ENCODE data around the gene GRAPL.
"Not testable (repeated sequence)": the region's sequence is repeated elsewhere in the genome, so short reads cannot be mapped to it uniquely, and the experiment has no call there.

DNA sequence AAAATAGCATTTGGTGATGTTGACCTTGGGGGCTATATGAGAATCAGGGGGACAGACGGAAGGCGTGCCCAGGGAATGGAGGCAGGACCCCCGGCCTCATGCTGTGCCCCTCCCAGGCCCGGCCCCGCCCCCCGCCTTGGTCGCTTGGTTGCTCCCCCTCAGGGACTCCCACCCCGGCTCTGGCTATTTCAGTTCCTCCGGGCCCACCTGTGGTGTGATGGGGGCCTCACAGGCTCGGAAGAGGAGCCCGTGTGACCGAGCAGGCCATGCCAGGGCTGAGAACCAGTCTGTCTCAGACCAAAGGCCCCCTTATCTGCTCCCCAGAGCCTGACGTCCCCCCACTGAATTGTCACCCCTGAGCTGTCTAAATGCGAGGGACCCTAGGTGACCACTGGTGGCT is 4.4 kb downstream of the GRAPL start:
- TF ChIP-seq, protein P1, sequence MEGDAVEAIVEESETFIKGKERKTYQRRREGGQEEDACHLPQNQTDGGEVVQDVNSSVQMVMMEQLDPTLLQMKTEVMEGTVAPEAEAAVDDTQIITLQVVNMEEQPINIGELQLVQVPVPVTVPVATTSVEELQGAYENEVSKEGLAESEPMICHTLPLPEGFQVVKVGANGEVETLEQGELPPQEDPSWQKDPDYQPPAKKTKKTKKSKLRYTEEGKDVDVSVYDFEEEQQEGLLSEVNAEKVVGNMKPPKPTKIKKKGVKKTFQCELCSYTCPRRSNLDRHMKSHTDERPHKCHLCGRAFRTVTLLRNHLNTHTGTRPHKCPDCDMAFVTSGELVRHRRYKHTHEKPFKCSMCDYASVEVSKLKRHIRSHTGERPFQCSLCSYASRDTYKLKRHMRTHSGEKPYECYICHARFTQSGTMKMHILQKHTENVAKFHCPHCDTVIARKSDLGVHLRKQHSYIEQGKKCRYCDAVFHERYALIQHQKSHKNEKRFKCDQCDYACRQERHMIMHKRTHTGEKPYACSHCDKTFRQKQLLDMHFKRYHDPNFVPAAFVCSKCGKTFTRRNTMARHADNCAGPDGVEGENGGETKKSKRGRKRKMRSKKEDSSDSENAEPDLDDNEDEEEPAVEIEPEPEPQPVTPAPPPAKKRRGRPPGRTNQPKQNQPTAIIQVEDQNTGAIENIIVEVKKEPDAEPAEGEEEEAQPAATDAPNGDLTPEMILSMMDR (IDR thresholded peaks at IDR 0.05; ENCODE audit: low read length): not testable (repeated sequence)
- not testable (repeated sequence) for TF ChIP-seq EZH2 (IDR thresholded peaks at IDR 0.05; ENCODE audit: borderline replicate concordance, low read length)

All from OCI-LY1 (cell line).